Stomach (tissue), 9 donors: ENCODE measurements around the gene CFAP74. TPM values are rescaled to one million over a fixed set of nuclear protein-coding genes. Genes with fewer than 3 reads are reported as not detected.

Source experiments
- DNase-seq, 2 donors: peaks; one replicate each; pipeline versions ENCODE4 v3.0.0 to v3.0.0-alpha.2; 2013 to 2019
- H3K27ac ChIP-seq, 5 donors: fragments of 200-600 bp in 4 of 5; sonication (generic) in 4 of 5; one replicate each; pipeline ENCODE4 v1.5.1; 2013 to 2019; ENCODE audit warnings: mild to moderate bottlenecking in 1 of 5, moderate library complexity in 1 of 5
- H3K27me3 ChIP-seq, 3 donors: fragments of 200-600 bp; sonication (generic); one replicate each; pipeline ENCODE4 v1.5.1; 2017 to 2019; ENCODE audit warnings: mixed run types in 1 of 3
- H3K36me3 ChIP-seq, 4 donors: fragments of 200-600 bp; sonication (generic); 1 replicate in 3 of 4; 2 replicates in 1 of 4; pipeline ENCODE4 v1.5.1; 2016 to 2019
- H3K4me1 ChIP-seq, 4 donors: fragments of 200-600 bp; sonication (generic); one replicate each; pipeline ENCODE4 v1.5.1; 2016 to 2019
- H3K4me3 ChIP-seq, 4 donors: fragments of 200-600 bp; sonication (generic) in 3 of 4; one replicate each; pipeline ENCODE4 v1.5.1; 2016 to 2019; ENCODE audit warnings: mild to moderate bottlenecking in 1 of 4
- H3K9me3 ChIP-seq, 4 donors: fragments of 200-600 bp; sonication (generic); one replicate each; pipeline ENCODE4 v1.5.1; 2016 to 2019
- CTCF ChIP-seq, 7 experiments: fragments of 450-650 bp in 4 of 7; fragments of 200-600 bp in 3 of 7; sonication (generic) in 3 of 7; IDR thresholded peaks; one replicate each; pipeline ENCODE4 v1.5.1; 2016 to 2019; ENCODE audit warnings: antibody characterized with exemption in 7 of 7, control low read depth in 2 of 7, mild to moderate bottlenecking in 1 of 7
- EP300 ChIP-seq: sonication (generic); formaldehyde crosslinking; IDR thresholded peaks from one replicate; pipeline ENCODE4 v1.6.1; 2017; ENCODE audit warnings: antibody characterized with exemption
- POLR2A ChIP-seq, 4 donors: fragments of 450-650 bp; IDR thresholded peaks; one replicate each; pipeline ENCODE4 v1.6.1; 2016; ENCODE audit warnings: antibody characterized with exemption in 4 of 4, control low read depth in 2 of 4, mild to moderate bottlenecking in 1 of 4, moderate library complexity in 1 of 4
- POLR2AphosphoS5 ChIP-seq, 3 donors: sonication (generic); formaldehyde crosslinking; IDR thresholded peaks; one replicate each; pipeline ENCODE4 v1.6.1; 2016; ENCODE audit warnings: antibody characterized with exemption in 3 of 3
- WGBS, 5 donors: extraction: QIAGEN DNeasy Blood & Tissue Kit in 3 of 5; methylation state at CpG; one replicate each; pipeline versions ENCODE4 v1.1.5 to v1.1.7; 2013 to 2018; 5-methylcytosine and 5-hydroxymethylcytosine counted together
- intact Hi-C: fragments of 100-400 bp; cut with DNase I; formaldehyde crosslinking; loops from one replicate; pipeline ENCODE4 v1.15.1; 2023; ENCODE audit warnings: low total_unique reads
- polyA plus RNA-seq, 3 donors: library from polyadenylated mRNA; stranded (reverse); fragments of 200-250 nt; gene quantifications; one replicate each; pipeline ENCODE4 v1.2.3, GENCODE V29; 2013
- total RNA-seq, 5 donors: library from RNA; depleted of rRNA; stranded (reverse); fragments of >200 nt; gene quantifications; one replicate each; pipeline versions ENCODE4 v1.1.0 to v1.2.3, GENCODE V29; 2014 to 2016
- donor health status: healthy with polysubstance abuse.
- donor health status: Bipolar disorder and iron deficiency.
- donor health status: healthy.

The CFAP74 gene
- total and polyA plus RNA-seq, 8 donors, result under 0.01 TPM; not detected in 7

- Histone ChIP-seq H3K36me3 (no peaks in the 10 kb centered on the region), H3K4me1 (peaks cover 7 to 16% (median 11%) of the 10 kb centered on the region in 4 donors), H3K27ac (no peak overlapping the region), H3K9me3 (no peaks in the 10 kb centered on the region), H3K27me3 (peaks cover 22 to 98% (median 33%) of the 10 kb centered on the region in 3 donors), H3K4me3 (no peak overlapping the region)
- TF ChIP-seq POLR2A (IDR thresholded peaks at IDR 0.05), result no peak
- no peak for TF ChIP-seq POLR2AphosphoS5 (IDR thresholded peaks at IDR 0.05)
- TF ChIP-seq EP300, result no peak
- TF ChIP-seq CTCF (IDR thresholded peaks at IDR 0.05), result no peak
- 61 to 78% (median 74%) methylated on average over 9 of the region's 9 CpGs for WGBS, 5 donors
- DNase-seq, result no peak
- intact Hi-C loops, result no loop called here
These were observed 12.5 kb upstream of the CFAP74 start for GRCh38 chr1:2016123-2016522.

GRCh38 chr1:2014741-2015735 lies 11.5 kb upstream of the CFAP74 start:
- no peak overlapping the region for H3K27ac ChIP-seq
- H3K9me3 ChIP-seq, result no peaks in the 10 kb centered on the region
- no peak overlapping the region for H3K4me3 ChIP-seq
- peaks cover 7 to 15% (median 11%) of the 10 kb centered on the region in 4 donors for H3K4me1 ChIP-seq
- peaks cover 12 to 87% (median 22%) of the 10 kb centered on the region in 3 donors for H3K27me3 ChIP-seq
- no peak for TF ChIP-seq EP300
- TF ChIP-seq POLR2AphosphoS5 (IDR thresholded peaks at IDR 0.05), result no peak
- TF ChIP-seq CTCF (IDR thresholded peaks at IDR 0.05), result no peak
- no peak for TF ChIP-seq POLR2A (IDR thresholded peaks at IDR 0.05)
- no peak for DNase-seq
- WGBS, 5 donors, result 55 to 71% (median 64%) methylated on average over 32 to 34 of the region's 34 CpGs
- H3K36me3 ChIP-seq, result no peaks in the 10 kb centered on the region
- intact Hi-C loops, result no loop called here

- Histone ChIP-seq H3K4me1 (peaks cover 0 to 8% (median 3%) of the 10 kb centered on the region in 4 donors), H3K4me3 (no peak overlapping the region), H3K9me3 (no peaks in the 10 kb centered on the region), H3K27ac (no peak overlapping the region), H3K27me3 (peaks cover 5 to 87% (median 14%) of the 10 kb centered on the region in 3 donors), H3K36me3 (no peaks in the 10 kb centered on the region)
- WGBS, 5 donors, result 77 to 83% (median 79%) methylated on average over 15 of the region's 15 CpGs
- no peak for DNase-seq
- TF ChIP-seq POLR2AphosphoS5 (IDR thresholded peaks at IDR 0.05) (no peak), POLR2A (IDR thresholded peaks at IDR 0.05) (no peak), CTCF (IDR thresholded peaks at IDR 0.05) (no peak), EP300 (no peak)
- intact Hi-C loops, result no loop called here
These were observed 10.6 kb upstream of the CFAP74 start for GRCh38 chr1:2014181-2014580.

- Histone ChIP-seq H3K27me3 (peaks cover 0 to 86% (median 10%) of the 10 kb centered on the region in 3 donors), H3K4me1 (no peaks in the 10 kb centered on the region), H3K4me3 (no peak overlapping the region), H3K9me3 (no peaks in the 10 kb centered on the region), H3K36me3 (no peaks in the 10 kb centered on the region), H3K27ac (no peak overlapping the region)
- intact Hi-C loops, result no loop called here
- no peak for TF ChIP-seq EP300
- TF ChIP-seq POLR2A (IDR thresholded peaks at IDR 0.05), result no peak
- TF ChIP-seq POLR2AphosphoS5 (IDR thresholded peaks at IDR 0.05), result no peak
- no peak for TF ChIP-seq CTCF (IDR thresholded peaks at IDR 0.05)
- WGBS, 5 donors, result 74 to 83% (median 81%) methylated on average over 25 to 27 of the region's 27 CpGs
- DNase-seq, result no peak
These were observed 5.8 kb upstream of the CFAP74 start for GRCh38 chr1:2009101-2010053.
